Fibroblast of skin of right biceps (primary cell): ENCODE measurements around the gene APIP.

ENCODE experiments used
- DNase-seq: peaks from one replicate; pipeline ENCODE4 v3.0.0-alpha.2; 2013

Gene APIP

GRCh38 chr11:34916015-34916842, at the start of gene APIP, which contains the start of gene PDHX:
Gene APIP, minus strand, starts transcription at chr11:34916379. Its CDS starts 95 bp downstream, at chr11:34916284.
Gene PDHX, plus strand, starts transcription at chr11:34916618. Its CDS starts 38 bp downstream, at chr11:34916656.
- peak; percentile 99 for DNase-seq

GRCh38 chr11:34964610-34965331, 48.6 kb upstream of the APIP start:
- DNase-seq = no peak

- no peak for DNase-seq
These were observed 47.2 kb upstream of the APIP start for GRCh38 chr11:34963351-34963750.

- no peak for DNase-seq
These were observed 45.9 kb upstream of the APIP start for GRCh38 chr11:34962034-34962433.

- DNase-seq = no peak
These were observed 44.1 kb upstream of the APIP start for GRCh38 chr11:34960277-34960676.

GRCh38 chr11:34959770-34960169, 43.6 kb upstream of the APIP start:
- DNase-seq = no peak

- DNase-seq = no peak
These were observed 41.4 kb upstream of the APIP start for GRCh38 chr11:34957606-34958005.

GRCh38 chr11:34957206-34957605, 41.0 kb upstream of the APIP start:
- no peak for DNase-seq

GRCh38 chr11:34953955-34954354, 37.8 kb upstream of the APIP start:
- DNase-seq = no peak

- DNase-seq = peak; percentile 53
These were observed 32.5 kb upstream of the APIP start for GRCh38 chr11:34948696-34949095.

GRCh38 chr11:34944692-34945091, 28.5 kb upstream of the APIP start:
- no peak for DNase-seq

- DNase-seq = no peak
These were observed 25.5 kb upstream of the APIP start for GRCh38 chr11:34941688-34942087.

GRCh38 chr11:34940026-34940677, 24.0 kb upstream of the APIP start:
- peak; percentile 68 for DNase-seq

- no peak for DNase-seq
These were observed 22.4 kb upstream of the APIP start for GRCh38 chr11:34938611-34939010.

GRCh38 chr11:34936945-34937629, 20.9 kb upstream of the APIP start:
- DNase-seq = peak; percentile 6

GRCh38 chr11:34929794-34930763, 13.9 kb upstream of the APIP start:
- no peak for DNase-seq

GRCh38 chr11:34928960-34929680, 12.9 kb upstream of the APIP start:
- no peak for DNase-seq

GRCh38 chr11:34928268-34928959, 12.2 kb upstream of the APIP start:
- DNase-seq = peak; percentile 5

- peak; percentile 83 for DNase-seq
These were observed 10.6 kb upstream of the APIP start for GRCh38 chr11:34926831-34927132.

- peak; percentile 70 for DNase-seq
These were observed 10.1 kb upstream of the APIP start for GRCh38 chr11:34926101-34926830.
